Measurements from ENCODE around the gene PAX3. TPM values are rescaled to one million over a fixed set of nuclear protein-coding genes. Genes with fewer than 3 reads are reported as not detected.

Gene PAX3
- total RNA-seq, 4 donors from 2014 or later: not detected

DNA sequence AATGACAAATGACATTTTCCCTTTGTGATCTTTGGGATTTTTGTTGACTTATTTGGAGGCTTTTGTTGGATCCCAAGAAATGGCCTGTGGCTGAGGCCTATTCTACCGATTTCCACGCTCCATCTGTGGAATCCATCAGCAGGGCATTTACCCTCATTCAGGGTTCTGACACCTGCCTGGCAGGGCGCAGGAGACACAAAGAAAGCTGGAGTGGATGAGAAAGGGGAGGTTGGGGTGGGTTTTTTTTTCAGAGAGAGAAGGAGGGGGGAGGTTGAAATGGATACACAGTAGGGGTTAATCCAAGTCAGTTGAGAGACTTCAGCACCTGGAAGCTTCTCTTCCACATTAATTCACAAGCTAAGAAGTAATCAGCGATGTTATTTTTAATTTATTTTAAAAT, 59.7 kb downstream of the PAX3 start:
- no peak overlapping the region for H3K4me3 ChIP-seq
- H3K36me3 ChIP-seq: no peaks in the 10 kb centered on the region
- 50 to 55% methylated on average over 1 to 4 of the region's 4 CpGs for WGBS, 2 donors (ENCODE audit: low coverage in 1 of 2)
- H3K27ac ChIP-seq: no peak overlapping the region
- in situ Hi-C loops (cut with MboI; ENCODE audit: low pct_ligation_motif_present in 1 of 4, low pct_unique_long_range_greater_than_20kb in 1 of 4, low sequenced_read_pairs in 3 of 4) (no loop called here), intact Hi-C loops (cut with DNase I; ENCODE audit: low total_unique reads) (no loop called here)
- H3K9me3 ChIP-seq: no peaks in the 10 kb centered on the region
- H3K27me3 ChIP-seq: peaks cover 54% of the 10 kb centered on the region
- TF ChIP-seq POLR2A (IDR thresholded peaks at IDR 0.05): no peak
- no peaks in the 10 kb centered on the region for H3K4me1 ChIP-seq
- DNase-seq: no peak

DNA sequence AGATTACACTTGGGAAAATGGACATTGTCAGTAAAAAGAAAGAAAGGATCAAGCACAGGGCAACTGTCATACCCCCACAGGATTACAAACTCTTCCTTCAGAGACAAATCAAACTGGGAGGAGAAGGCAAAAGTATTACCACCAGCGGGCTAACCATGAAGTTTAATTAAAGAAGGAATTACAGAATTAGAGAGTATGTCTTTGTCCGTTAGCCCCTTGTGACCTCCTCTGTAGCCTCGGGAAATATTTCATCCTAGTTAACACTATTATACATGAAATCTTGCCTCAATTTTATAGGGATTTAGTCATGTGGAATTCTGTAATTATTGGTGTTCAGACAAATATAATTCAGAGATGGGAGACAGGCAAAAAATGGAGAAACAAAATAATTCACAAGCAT, 60.7 kb downstream of the PAX3 start:
- H3K9me3 ChIP-seq: no peaks in the 10 kb centered on the region
- in situ Hi-C loops (cut with MboI; ENCODE audit: low pct_ligation_motif_present in 1 of 4, low pct_unique_long_range_greater_than_20kb in 1 of 4, low sequenced_read_pairs in 3 of 4) (no loop called here), intact Hi-C loops (cut with DNase I; ENCODE audit: low total_unique reads) (no loop called here)
- 78 to 87% methylated on average over 3 of the region's 3 CpGs for WGBS, 2 donors (ENCODE audit: low coverage in 1 of 2)
- no peaks in the 10 kb centered on the region for H3K36me3 ChIP-seq
- H3K27ac ChIP-seq: no peak overlapping the region
- no peak overlapping the region for H3K4me3 ChIP-seq
- H3K27me3 ChIP-seq: peaks cover 53% of the 10 kb centered on the region
- TF ChIP-seq EP300 (IDR thresholded peaks at IDR 0.05; ENCODE audit: low read depth): no peak
- TF ChIP-seq, protein P1, sequence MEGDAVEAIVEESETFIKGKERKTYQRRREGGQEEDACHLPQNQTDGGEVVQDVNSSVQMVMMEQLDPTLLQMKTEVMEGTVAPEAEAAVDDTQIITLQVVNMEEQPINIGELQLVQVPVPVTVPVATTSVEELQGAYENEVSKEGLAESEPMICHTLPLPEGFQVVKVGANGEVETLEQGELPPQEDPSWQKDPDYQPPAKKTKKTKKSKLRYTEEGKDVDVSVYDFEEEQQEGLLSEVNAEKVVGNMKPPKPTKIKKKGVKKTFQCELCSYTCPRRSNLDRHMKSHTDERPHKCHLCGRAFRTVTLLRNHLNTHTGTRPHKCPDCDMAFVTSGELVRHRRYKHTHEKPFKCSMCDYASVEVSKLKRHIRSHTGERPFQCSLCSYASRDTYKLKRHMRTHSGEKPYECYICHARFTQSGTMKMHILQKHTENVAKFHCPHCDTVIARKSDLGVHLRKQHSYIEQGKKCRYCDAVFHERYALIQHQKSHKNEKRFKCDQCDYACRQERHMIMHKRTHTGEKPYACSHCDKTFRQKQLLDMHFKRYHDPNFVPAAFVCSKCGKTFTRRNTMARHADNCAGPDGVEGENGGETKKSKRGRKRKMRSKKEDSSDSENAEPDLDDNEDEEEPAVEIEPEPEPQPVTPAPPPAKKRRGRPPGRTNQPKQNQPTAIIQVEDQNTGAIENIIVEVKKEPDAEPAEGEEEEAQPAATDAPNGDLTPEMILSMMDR (IDR thresholded peaks at IDR 0.05): no peak
- H3K4me1 ChIP-seq: no peaks in the 10 kb centered on the region
- DNase-seq: no peak

DNA sequence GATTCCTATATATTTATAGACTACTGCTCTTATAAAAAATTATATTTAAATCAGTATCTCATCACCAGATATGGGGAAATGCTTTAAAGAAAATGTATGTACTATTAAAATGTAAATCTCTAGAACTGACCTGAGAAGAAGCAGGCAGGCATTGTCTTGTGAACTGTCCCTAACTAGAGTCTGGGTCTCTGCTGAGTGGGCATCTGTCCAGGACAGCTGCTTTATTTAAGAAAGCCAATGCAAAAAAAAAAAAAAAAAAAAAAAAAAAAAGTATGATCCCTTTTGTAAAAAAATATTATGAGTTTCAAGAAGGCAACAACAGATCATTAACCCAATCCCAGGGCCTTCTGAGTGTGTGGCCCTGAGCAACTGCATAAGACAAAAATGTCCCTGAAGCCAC, 66.0 kb downstream of the PAX3 start:
- TF ChIP-seq, protein P1 (IDR thresholded peaks at IDR 0.05): no peak
- TF ChIP-seq POLR2A (IDR thresholded peaks at IDR 0.05) (no peak), POLR2AphosphoS5 (IDR thresholded peaks at IDR 0.05) (no peak), EP300 (IDR thresholded peaks at IDR 0.05; ENCODE audit: low read depth) (no peak)
- Histone ChIP-seq H3K4me1 (no peaks in the 10 kb centered on the region), H3K9me3 (no peaks in the 10 kb centered on the region), H3K36me3 (no peaks in the 10 kb centered on the region), H3K27ac (no peak overlapping the region), H3K27me3 (peaks cover under 1% of the 10 kb centered on the region), H3K4me3 (no peak overlapping the region)
- intact Hi-C loops (cut with DNase I; ENCODE audit: low total_unique reads) (no loop called here), in situ Hi-C loops (cut with MboI; ENCODE audit: low pct_ligation_motif_present in 1 of 4, low pct_unique_long_range_greater_than_20kb in 1 of 4, low sequenced_read_pairs in 3 of 4) (no loop called here)
- DNase-seq: no peak

DNA sequence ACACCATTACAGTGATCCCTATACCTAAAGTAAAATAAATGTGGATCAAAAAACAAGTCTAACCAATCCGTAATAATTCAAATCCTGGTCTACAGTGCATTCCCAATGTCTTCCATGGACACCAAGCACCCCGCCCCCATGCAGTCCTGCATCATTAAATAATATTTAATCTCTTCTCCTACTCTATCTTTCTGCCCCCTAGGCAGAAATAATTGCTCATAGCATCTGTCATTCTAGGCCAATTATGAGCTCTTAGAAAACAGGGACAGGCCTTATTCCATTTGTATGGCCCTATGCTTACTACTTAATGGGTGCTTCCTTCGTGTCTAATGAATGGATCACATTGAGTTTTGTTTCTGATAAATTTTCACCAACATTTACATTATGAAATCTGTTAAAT, 66.4 kb downstream of the PAX3 start:
- H3K4me3 ChIP-seq: no peak overlapping the region
- H3K27me3 ChIP-seq: no peaks in the 10 kb centered on the region
- intact Hi-C loops (cut with DNase I; ENCODE audit: low total_unique reads): no loop called here
- H3K36me3 ChIP-seq: no peaks in the 10 kb centered on the region
- no peak for DNase-seq
- 63 to 83% methylated on average over 3 of the region's 3 CpGs for WGBS, 2 donors (ENCODE audit: low coverage in 1 of 2)
- TF ChIP-seq POLR2AphosphoS5 (IDR thresholded peaks at IDR 0.05) (no peak), POLR2A (IDR thresholded peaks at IDR 0.05) (no peak), EP300 (IDR thresholded peaks at IDR 0.05; ENCODE audit: low read depth) (no peak)
- TF ChIP-seq, protein P1 (IDR thresholded peaks at IDR 0.05): no peak
- H3K9me3 ChIP-seq: no peaks in the 10 kb centered on the region
- no peak overlapping the region for H3K27ac ChIP-seq
- H3K4me1 ChIP-seq: no peaks in the 10 kb centered on the region
- in situ Hi-C loops (cut with MboI; ENCODE audit: low pct_ligation_motif_present in 1 of 4, low pct_unique_long_range_greater_than_20kb in 1 of 4, low sequenced_read_pairs in 3 of 4): no loop called here

DNA sequence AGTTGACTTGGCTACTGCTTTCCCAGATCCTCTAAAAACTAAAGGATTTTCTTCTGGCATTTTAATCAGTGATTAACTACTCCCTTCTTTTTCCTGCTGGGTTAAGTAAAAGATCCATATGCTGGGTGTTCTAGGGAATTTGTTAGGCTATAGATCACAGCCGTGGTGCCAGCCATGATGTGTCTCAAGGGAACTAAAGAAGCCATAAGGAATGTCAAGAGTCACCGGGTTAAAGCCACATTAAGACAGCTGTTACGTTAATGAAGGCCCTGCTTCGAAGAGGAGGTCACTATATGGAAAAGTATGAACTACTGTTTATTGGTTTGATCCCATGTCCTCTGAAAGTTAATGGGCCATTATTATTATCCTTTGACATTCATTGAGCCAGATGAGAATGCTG, 70.7 kb downstream of the PAX3 start:
- no peak for DNase-seq
- no peaks in the 10 kb centered on the region for H3K9me3 ChIP-seq
- no peak overlapping the region for H3K4me3 ChIP-seq
- 32 to 64% methylated on average over 3 to 4 of the region's 4 CpGs for WGBS, 2 donors (ENCODE audit: low coverage in 1 of 2)
- H3K36me3 ChIP-seq: no peaks in the 10 kb centered on the region
- in situ Hi-C loops (cut with MboI; ENCODE audit: low pct_ligation_motif_present in 1 of 4, low pct_unique_long_range_greater_than_20kb in 1 of 4, low sequenced_read_pairs in 3 of 4): no loop called here
- TF ChIP-seq POLR2AphosphoS5 (IDR thresholded peaks at IDR 0.05) (no peak), EP300 (IDR thresholded peaks at IDR 0.05; ENCODE audit: low read depth) (no peak), POLR2A (IDR thresholded peaks at IDR 0.05) (no peak)
- TF ChIP-seq, protein P1 (IDR thresholded peaks at IDR 0.05): no peak
- no peak overlapping the region for H3K27ac ChIP-seq
- no peaks in the 10 kb centered on the region for H3K27me3 ChIP-seq
- no peaks in the 10 kb centered on the region for H3K4me1 ChIP-seq
- intact Hi-C loops (cut with DNase I; ENCODE audit: low total_unique reads): no loop called here
